K562 (cell line): ENCODE data around the gene ZBTB32. TPM values are rescaled to one million over a fixed set of nuclear protein-coding genes. Genes with fewer than 3 reads are reported as not detected.

Source experiments
- BHLHE40 ChIP-seq: IDR thresholded peaks from 2 replicates; pipeline ENCODE4 v1.6.1; 2011; ENCODE audit warnings: low read length, improper control_type of control experiment
- CBX1 ChIP-seq: sonication (generic); IDR thresholded peaks from 2 replicates; pipeline ENCODE4 v1.6.1; 2016; ENCODE audit warnings: antibody characterized with exemption, low read depth, mild to moderate bottlenecking
- CLOCK ChIP-seq: fragments of 250-450 bp; sonication (Bioruptor Pico); IDR thresholded peaks from 2 replicates; pipeline ENCODE4 v1.4.0; 2020; ENCODE audit warnings: mild to moderate bottlenecking, moderate library complexity, borderline replicate concordance
- DIDO1 ChIP-seq: fragments of 450-650 bp; IDR thresholded peaks from 2 replicates; pipeline ENCODE4 v1.6.1; 2016; ENCODE audit warnings: low read depth, missing biosample characterization, missing genetic modification characterization
- FOXJ2 ChIP-seq: fragments of 200-800 bp; sonication (Bioruptor generic); IDR thresholded peaks from 2 replicates; pipeline ENCODE4 v1.6.1; 2016; ENCODE audit warnings: missing genetic modification characterization, missing compliant biosample characterization
- GABPB1 ChIP-seq: sonication (generic); formaldehyde crosslinking; IDR thresholded peaks from 2 replicates; pipeline ENCODE4 v1.8.0; 2022; ENCODE audit warnings: mild to moderate bottlenecking, missing genetic modification reagents
- GTF2E2 ChIP-seq: fragments of 200-800 bp; sonication (Bioruptor generic); IDR thresholded peaks from 2 replicates; pipeline ENCODE4 v1.6.1; 2016; ENCODE audit warnings: missing genetic modification characterization, missing compliant biosample characterization
- KAT2B ChIP-seq: IDR thresholded peaks from one replicate; pipeline ENCODE4 v1.6.1; 2012; ENCODE audit warnings: low read depth, mild to moderate bottlenecking, control low read depth, inconsistent platforms, low read length, moderate library complexity
- MAFF ChIP-seq: IDR thresholded peaks from 2 replicates; pipeline ENCODE4 v1.6.1; 2012; ENCODE audit warnings: low read length, improper control_type of control experiment
- MAX ChIP-seq: sonication (generic); formaldehyde crosslinking; IDR thresholded peaks from 2 replicates; pipeline ENCODE4 v1.9.0; 2022; ENCODE audit warnings: mild to moderate bottlenecking, missing genetic modification reagents
- MEF2D ChIP-seq: conservative IDR thresholded peaks from 2 replicates; pipeline ENCODE4 v1.6.1; 2016; ENCODE audit warnings: low read depth, missing genetic modification characterization, missing compliant biosample characterization
- NFIX ChIP-seq: fragments of 250-450 bp; sonication (Bioruptor Pico); IDR thresholded peaks from 2 replicates; pipeline ENCODE4 v1.4.0; 2020; ENCODE audit warnings: low read depth, mild to moderate bottlenecking, moderate library complexity
- PURB ChIP-seq: sonication (generic); formaldehyde crosslinking; IDR thresholded peaks from 2 replicates; pipeline ENCODE4 v1.9.0; 2021; ENCODE audit warnings: low read depth, mild to moderate bottlenecking, missing genetic modification reagents
- RBFOX2 ChIP-seq: fragments of 200-400 bp; formaldehyde crosslinking; IDR thresholded peaks from 2 replicates; pipeline ENCODE4 v1.6.1; 2017; ENCODE audit warnings: low read depth, mild to moderate bottlenecking, low read length, moderate library complexity
- SMARCC2 ChIP-seq: fragments of 450-650 bp; IDR thresholded peaks from 2 replicates; pipeline ENCODE4 v1.6.1; 2017; ENCODE audit warnings: antibody characterized with exemption, moderate library complexity, mild to moderate bottlenecking, low read depth
- STAT5A ChIP-seq: IDR thresholded peaks from 2 replicates; pipeline ENCODE4 v1.6.1; 2012; ENCODE audit warnings: low read length, inconsistent platforms, borderline replicate concordance
- TOE1 ChIP-seq, 2 experiments: fragments of 450-650 bp in 1 of 2; sonication (generic) in 1 of 2; formaldehyde crosslinking in 1 of 2; IDR thresholded peaks; 2 replicates each; pipeline versions ENCODE4 v1.7.1 to v1.8.0; 2016 to 2022; ENCODE audit warnings: borderline replicate concordance in 2 of 2, mild to moderate bottlenecking in 2 of 2, antibody characterized with exemption in 1 of 2, inconsistent platforms in 1 of 2, low read depth in 1 of 2, missing genetic modification reagents in 1 of 2, moderate library complexity in 1 of 2
- ZNF766 ChIP-seq: fragments of 200-800 bp; sonication (Bioruptor generic); conservative IDR thresholded peaks from 2 replicates; pipeline ENCODE4 v1.6.1; 2016; ENCODE audit warnings: missing genetic modification characterization, missing compliant biosample characterization
- polyA plus RNA-seq, 8 experiments: library from polyadenylated mRNA; depleted of rRNA in 4 of 8; stranded (reverse) in 5 of 8; unstranded in 3 of 8; fragments of >200 nt; fragmentation: Nextera tagmentation in 2 of 8; fragmentation: Illumina TruSeq in 1 of 8; extraction: Ambion mirVana in 2 of 8; extraction: Trizol in 1 of 8; gene quantifications; 2 replicates each; pipeline versions ENCODE4 v1.2.1 to v1.2.3, GENCODE V29; 2011 to 2014; ENCODE audit warnings: inconsistent platforms in 1 of 8, missing spikeins in 1 of 8
- total RNA-seq, 7 experiments: library from RNA; depleted of rRNA in 6 of 7; stranded (reverse); fragments of >200 nt in 6 of 7; fragmentation: Illumina TruSeq in 2 of 7; extraction: Trizol in 2 of 7; gene quantifications; 2 replicates each; pipeline versions ENCODE4 v1.2.1 to v1.2.3, GENCODE V29; 2011 to 2021; ENCODE audit warnings: low replicate concordance in 1 of 7
- TF ChIP-seq, protein P1 (sequence below): fragments of 250-450 bp; sonication (Bioruptor Pico); IDR thresholded peaks from 2 replicates; pipeline ENCODE4 v1.4.0; 2020; ENCODE audit warnings: mild to moderate bottlenecking
- TF ChIP-seq, protein P2 (sequence below): fragments of 450-650 bp; formaldehyde crosslinking; IDR thresholded peaks from 2 replicates; pipeline ENCODE4 v1.4.0; 2022; ENCODE audit warnings: missing genetic modification characterization

Gene ZBTB32
- total and polyA plus RNA-seq, 9 of the 15 experiments (the other 6 are each of a cell fraction or from before 2014, with no cell fraction given), result 0.20 TPM; not detected in 8

DNA sequence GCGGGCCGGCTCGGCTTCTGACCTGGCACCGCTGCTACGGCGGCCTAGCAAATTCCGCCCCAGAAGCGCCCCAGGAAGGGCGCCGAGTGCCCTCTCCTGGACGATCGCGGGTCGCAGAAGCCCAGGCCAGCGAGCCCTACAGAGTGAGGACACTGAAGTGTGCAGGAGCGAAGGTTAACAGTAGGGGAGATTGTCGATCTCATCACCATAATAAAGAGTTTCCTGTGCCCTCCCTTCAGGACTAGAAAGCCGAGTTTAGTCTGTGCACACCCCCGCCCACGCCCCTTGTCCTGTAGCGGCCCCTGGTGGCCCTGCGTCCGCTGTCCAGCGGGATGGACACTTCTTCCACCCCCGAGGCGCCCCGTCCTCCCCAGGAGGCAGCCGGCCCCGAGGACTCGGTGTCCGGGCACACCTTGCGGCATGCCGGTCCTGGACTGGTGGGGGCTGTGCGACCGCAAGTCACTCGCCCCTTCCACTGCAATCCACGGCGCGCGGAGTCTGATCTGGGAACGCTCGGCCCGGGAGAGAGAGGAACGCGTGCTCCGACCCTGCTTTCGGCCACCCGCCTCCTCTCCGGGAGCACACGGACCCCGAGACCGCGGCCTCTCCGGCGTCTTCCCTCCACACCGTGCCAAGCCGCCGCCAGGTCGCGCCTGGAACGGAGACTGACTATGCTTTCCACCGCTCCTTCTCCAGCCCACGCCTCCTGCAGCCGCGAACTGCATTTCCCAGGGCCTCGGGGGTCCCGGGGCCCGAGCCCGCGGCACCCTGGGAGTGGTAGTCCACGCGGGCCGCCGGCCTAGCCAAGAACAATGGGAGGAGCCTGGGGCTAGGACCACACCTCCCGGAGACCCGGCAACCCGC, 12.7 kb downstream of the ZBTB32 start (continued):
- TF ChIP-seq, protein P1, sequence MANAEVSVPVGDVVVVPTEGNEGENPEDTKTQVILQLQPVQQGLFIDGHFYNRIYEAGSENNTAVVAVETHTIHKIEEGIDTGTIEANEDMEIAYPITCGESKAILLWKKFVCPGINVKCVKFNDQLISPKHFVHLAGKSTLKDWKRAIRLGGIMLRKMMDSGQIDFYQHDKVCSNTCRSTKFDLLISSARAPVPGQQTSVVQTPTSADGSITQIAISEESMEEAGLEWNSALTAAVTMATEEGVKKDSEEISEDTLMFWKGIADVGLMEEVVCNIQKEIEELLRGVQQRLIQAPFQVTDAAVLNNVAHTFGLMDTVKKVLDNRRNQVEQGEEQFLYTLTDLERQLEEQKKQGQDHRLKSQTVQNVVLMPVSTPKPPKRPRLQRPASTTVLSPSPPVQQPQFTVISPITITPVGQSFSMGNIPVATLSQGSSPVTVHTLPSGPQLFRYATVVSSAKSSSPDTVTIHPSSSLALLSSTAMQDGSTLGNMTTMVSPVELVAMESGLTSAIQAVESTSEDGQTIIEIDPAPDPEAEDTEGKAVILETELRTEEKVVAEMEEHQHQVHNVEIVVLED, result peak; percentile 56
- peak; percentile 77 for TF ChIP-seq FOXJ2 (tag)
- TF ChIP-seq ZNF766 (CRISPR knock-in tag), result peak; percentile 99
- TF ChIP-seq GTF2E2, result no peak
- peak; percentile 58 for TF ChIP-seq GABPB1 (CRISPR knock-in tag)
- peak; percentile 54; the same call in 1 of the 2 replicates for TF ChIP-seq TOE1 (IDR thresholded peaks at IDR 0.05; ENCODE audit: borderline replicate concordance)
- 0 out of 2 replicates have a peak, but pooled peaks have one; percentile 62 for TF ChIP-seq TOE1 (CRISPR knock-in tag; IDR thresholded peaks at IDR 0.05; ENCODE audit: borderline replicate concordance, low read depth)
- peak; percentile 86 for TF ChIP-seq RBFOX2
- TF ChIP-seq CBX1, result no peak; the same call in 1 of the 2 replicates
- no peak for TF ChIP-seq STAT5A
- TF ChIP-seq MAX, result peak; percentile 77
- no peak for TF ChIP-seq CLOCK (CRISPR knock-in tag)
- no peak; the same call in 1 of the 2 replicates for TF ChIP-seq BHLHE40
- TF ChIP-seq, protein P2, sequence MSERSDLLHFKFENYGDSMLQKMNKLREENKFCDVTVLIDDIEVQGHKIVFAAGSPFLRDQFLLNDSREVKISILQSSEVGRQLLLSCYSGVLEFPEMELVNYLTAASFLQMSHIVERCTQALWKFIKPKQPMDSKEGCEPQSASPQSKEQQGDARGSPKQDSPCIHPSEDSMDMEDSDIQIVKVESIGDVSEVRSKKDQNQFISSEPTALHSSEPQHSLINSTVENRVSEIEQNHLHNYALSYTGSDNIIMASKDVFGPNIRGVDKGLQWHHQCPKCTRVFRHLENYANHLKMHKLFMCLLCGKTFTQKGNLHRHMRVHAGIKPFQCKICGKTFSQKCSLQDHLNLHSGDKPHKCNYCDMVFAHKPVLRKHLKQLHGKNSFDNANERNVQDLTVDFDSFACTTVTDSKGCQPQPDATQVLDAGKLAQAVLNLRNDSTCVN (CRISPR knock-in tag), result no peak
- TF ChIP-seq NFIX (CRISPR knock-in tag), result no peak
- no peak for TF ChIP-seq KAT2B
- TF ChIP-seq MAFF, result no peak
- TF ChIP-seq PURB (CRISPR knock-in tag), result no peak
- no peak for TF ChIP-seq DIDO1 (tag)
- TF ChIP-seq SMARCC2, result no peak
- no peak for TF ChIP-seq MEF2D
